ENCODE data around the gene SAA2. TPM values are rescaled to one million over a fixed set of nuclear protein-coding genes. Genes with fewer than 3 reads are reported as not detected.
A peak's percentile ranks its signal among the peaks of the same experiment; 100 is the strongest.
"Not testable (repeated sequence)": the region's sequence is repeated elsewhere in the genome, so short reads cannot be mapped to it uniquely, and the experiment has no call there.

SAA2 gene
- 225 and 425 TPM in 2 replicates for total RNA-seq

GRCh38 chr11:18248561-18248960, at the start of gene SAA2:
Gene SAA2 (minus strand): TSS chr11:18248668. CDS start chr11:18248011, 657 bp downstream.
- DNase-seq (ENCODE audit: low read depth), result peak; percentile 84

- no peak for DNase-seq (ENCODE audit: low read depth)
Measured at GRCh38 chr11:18295316-18295715, 46.8 kb upstream of the SAA2 start.

GRCh38 chr11:18294862-18295261, 46.4 kb upstream of the SAA2 start:
- no peak for DNase-seq (ENCODE audit: low read depth)

GRCh38 chr11:18288911-18289310, 40.4 kb upstream of the SAA2 start:
- DNase-seq (ENCODE audit: low read depth), result no peak

DNA sequence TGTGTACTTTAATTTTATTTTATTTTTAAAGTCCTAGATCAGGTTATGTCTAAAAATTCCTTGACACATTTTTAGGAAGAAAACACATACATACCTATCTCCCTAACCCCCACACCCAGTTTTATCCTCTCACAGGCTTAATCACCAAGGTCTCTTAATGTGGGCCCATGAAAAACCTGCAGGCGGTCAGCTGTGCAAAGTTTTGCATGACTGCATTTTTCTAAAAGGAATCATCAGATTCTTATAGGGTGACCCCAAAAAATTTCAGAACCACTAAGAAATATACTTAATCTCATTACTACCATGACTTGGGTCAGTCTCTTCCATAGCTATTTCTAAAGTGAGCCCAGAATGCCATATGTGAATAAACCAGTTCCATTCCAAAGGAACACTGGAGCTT, 37.4 kb upstream of the SAA2 start:
- DNase-seq (ENCODE audit: low read depth), result no peak

DNA sequence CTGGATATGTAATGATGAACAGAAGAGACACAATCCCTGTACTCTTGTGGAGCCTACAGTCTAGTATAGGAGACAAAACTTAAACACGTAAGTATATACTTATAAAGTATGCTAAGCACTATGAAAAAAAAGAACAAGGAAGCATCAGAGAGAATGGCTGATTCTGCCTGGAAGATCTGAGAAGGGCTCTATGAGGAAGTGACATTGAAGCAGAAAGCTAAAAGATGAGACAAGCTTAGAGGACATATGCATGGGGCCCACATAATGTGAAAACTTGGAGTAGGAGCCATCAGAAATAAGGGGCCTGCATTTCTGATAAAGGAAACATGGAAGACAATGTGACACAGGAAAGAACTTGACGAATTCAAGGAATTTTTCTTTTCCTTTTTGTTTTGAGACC, 34.2 kb upstream of the SAA2 start:
- DNase-seq (ENCODE audit: low read depth), result no peak

- no peak for DNase-seq (ENCODE audit: low read depth)
Measured at GRCh38 chr11:18280438-18281045, 32.1 kb upstream of the SAA2 start.

GRCh38 chr11:18277565-18278271, 29.2 kb upstream of the SAA2 start:
- no peak for DNase-seq (ENCODE audit: low read depth)

DNA sequence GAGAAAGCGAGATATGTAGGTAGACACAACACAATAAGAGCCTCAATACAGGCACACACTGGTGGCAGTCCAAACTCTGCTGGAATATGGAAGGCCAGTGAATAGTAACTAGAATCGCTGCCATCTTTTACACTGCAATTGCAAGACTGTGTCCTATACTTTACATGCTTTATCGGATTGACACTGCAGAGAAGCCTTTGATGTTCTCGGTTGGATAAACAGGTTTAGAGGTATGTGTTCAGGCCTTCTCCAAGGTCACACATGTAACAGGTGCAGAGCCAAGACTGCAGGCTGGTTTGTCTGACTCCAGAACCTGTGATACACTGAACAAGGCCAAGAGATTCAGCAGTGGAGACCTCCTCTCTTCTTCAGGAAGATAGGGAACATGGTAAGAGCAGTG, 22.7 kb upstream of the SAA2 start:
- no peak for DNase-seq (ENCODE audit: low read depth)

DNA sequence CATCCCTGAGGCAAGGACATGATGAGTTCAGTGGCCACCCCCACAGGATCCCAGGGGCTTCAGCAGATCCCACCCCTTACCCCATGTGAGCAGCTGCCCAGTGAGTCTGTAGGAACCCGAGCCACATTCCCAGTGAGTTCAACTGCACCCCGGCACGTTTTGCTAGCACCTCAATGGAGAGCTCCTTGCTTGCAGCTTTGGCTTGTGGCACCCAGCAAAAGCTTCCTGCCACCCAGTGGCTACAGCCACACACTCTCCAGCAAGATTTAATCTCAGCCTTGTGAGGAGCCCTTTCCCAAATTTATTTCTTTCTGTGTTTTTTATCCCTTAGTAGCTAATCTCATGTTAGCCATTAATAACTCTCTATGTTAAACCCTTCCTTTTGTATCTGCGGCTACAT, 21.6 kb upstream of the SAA2 start:
- no peak for DNase-seq (ENCODE audit: low read depth)

- DNase-seq (ENCODE audit: low read depth), result not testable (repeated sequence)
Measured at GRCh38 chr11:18269252-18269651, 20.8 kb upstream of the SAA2 start.

GRCh38 chr11:18267335-18268133, 19.1 kb upstream of the SAA2 start:
- peak; percentile 38 for DNase-seq (ENCODE audit: low read depth)

DNA sequence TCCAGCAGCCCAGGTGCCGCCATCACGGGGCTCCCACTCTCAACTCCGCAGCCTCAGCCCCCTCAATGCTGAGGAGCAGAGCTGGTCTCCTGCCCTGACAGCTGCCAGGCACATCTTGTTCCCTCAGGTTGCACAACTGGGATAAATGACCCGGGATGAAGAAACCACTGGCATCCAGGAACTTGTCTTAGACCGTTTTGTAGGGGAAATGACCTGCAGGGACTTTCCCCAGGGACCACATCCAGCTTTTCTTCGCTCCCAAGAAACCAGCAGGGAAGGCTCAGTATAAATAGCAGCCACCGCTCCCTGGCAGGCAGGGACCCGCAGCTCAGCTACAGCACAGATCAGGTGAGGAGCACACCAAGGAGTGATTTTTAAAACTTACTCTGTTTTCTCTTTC, 17.5 kb upstream of the SAA2 start, which contains the start of gene SAA1:
Gene SAA1, plus strand, starts transcription at position 316 of the 400 bp plus-strand sequence. CDS start 624 bp downstream, outside the sequence.
- DNase-seq (ENCODE audit: low read depth), result peak; percentile 81

DNA sequence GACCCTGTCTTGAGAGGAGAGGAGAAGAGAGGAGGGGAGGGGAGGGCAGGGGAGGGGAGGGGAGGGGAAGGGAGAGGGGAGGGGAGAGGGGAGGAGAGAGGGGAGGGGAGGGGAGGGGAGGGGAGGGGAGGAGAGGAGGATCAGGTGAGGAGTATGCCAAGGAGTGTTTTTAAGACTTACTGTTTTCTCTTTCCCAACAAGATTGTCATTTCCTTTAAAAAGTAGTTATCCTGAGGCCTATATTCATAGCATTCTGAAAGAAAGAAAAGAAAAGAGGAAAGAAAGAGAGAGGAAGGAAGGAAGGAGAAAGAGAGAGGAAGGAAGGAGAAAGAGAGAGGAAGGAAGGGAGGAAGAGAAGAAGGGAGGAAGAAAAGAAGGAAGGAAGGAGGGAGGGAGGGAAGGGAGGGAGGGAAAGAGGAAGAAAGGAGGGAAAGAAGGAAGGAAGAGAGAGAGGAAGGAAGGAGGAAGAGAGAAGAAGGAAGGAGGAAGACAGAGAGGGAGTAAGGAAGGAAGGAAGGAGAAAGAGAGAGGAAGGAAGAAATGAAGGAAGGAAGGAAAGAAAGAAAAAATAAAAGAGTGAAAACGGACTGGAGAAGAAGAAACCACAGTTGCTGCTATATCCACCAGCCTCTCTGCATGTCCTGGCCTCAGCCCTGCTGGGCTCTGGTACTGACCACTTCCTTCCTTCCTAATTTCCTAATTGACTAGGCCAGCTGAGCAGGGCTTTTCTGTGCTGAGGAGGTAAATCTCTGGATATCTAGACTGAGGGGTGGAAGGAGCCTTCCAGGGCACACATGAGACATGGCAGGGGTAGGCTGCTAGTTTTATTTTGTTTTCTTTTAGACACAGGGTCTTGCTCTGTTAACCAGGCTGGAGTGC, 16.4 kb upstream of the SAA2 start:
- no peak for DNase-seq (ENCODE audit: low read depth)

GRCh38 chr11:18264035-18264434, 15.6 kb upstream of the SAA2 start:
- DNase-seq (ENCODE audit: low read depth), result no peak

- not testable (repeated sequence) for DNase-seq (ENCODE audit: low read depth)
Measured at GRCh38 chr11:18262681-18263350, 14.3 kb upstream of the SAA2 start.

- DNase-seq (ENCODE audit: low read depth), result no peak
Measured at GRCh38 chr11:18261721-18262120, 13.3 kb upstream of the SAA2 start.

GRCh38 chr11:18259259-18259658, 10.8 kb upstream of the SAA2 start:
- DNase-seq (ENCODE audit: low read depth), result no peak

- no peak for DNase-seq (ENCODE audit: low read depth)
Measured at GRCh38 chr11:18254781-18255361, 6.4 kb upstream of the SAA2 start.

GRCh38 chr11:18253778-18254338, 5.4 kb upstream of the SAA2 start:
- no peak for DNase-seq (ENCODE audit: low read depth)
